Measurements from ENCODE around the gene TYMS.

The TYMS gene

DNA sequence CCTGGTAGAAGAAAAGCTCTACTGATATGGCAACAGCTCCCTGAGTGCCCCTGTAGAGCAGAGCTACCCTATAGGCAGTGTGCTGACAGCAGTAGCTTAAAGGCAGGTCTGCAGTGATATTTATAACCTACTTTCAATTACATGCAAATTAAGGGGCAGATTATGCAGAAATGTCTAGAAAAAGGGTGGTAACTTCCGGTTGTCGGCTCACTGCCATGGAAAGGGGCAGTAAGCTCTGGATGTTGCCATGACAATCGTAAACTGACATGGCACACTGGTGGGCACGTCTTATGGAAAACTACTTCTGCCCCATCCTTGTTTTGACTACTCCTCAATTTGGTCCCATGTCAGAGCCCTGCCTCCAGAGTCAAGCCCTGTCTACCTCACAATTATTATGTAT is 2.9 kb upstream of the TYMS start:
- in situ Hi-C loops (cut with HindIII; ENCODE audit: low sequenced_read_pairs), result no loop called here
- no peak overlapping the region for H3K4me3 ChIP-seq (ENCODE audit: low read depth, low read length)
- TF ChIP-seq, protein P1, sequence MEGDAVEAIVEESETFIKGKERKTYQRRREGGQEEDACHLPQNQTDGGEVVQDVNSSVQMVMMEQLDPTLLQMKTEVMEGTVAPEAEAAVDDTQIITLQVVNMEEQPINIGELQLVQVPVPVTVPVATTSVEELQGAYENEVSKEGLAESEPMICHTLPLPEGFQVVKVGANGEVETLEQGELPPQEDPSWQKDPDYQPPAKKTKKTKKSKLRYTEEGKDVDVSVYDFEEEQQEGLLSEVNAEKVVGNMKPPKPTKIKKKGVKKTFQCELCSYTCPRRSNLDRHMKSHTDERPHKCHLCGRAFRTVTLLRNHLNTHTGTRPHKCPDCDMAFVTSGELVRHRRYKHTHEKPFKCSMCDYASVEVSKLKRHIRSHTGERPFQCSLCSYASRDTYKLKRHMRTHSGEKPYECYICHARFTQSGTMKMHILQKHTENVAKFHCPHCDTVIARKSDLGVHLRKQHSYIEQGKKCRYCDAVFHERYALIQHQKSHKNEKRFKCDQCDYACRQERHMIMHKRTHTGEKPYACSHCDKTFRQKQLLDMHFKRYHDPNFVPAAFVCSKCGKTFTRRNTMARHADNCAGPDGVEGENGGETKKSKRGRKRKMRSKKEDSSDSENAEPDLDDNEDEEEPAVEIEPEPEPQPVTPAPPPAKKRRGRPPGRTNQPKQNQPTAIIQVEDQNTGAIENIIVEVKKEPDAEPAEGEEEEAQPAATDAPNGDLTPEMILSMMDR (IDR thresholded peaks at IDR 0.05; ENCODE audit: low read depth, low read length), result no peak
- no peak for DNase-seq (ENCODE audit: low read depth, low spot score)

DNA sequence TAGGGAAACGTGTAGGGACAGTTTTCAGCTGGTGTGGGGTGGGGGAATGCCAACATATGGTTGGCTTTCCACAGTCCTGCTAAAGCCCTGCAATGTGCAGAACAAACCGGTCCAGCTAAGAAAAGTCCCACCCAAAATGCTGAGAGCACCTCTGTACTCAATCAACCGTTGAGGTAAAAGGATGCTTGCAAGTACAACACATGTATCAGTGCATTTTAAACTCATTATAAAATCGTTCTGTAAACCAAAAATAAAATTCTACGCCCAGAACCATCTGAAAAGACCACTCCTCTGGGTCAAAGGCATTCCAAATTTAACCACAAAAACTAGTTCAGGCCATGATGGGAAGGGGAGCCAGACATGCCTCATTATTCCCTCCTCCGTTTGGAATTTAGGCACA is 2.0 kb upstream of the TYMS start:
- H3K4me3 ChIP-seq (ENCODE audit: low read depth, low read length), result no peak overlapping the region
- in situ Hi-C loops (cut with HindIII; ENCODE audit: low sequenced_read_pairs), result no loop called here
- DNase-seq (ENCODE audit: low read depth, low spot score), result no peak
- TF ChIP-seq, protein P1 (IDR thresholded peaks at IDR 0.05; ENCODE audit: low read depth, low read length), result no peak

DNA sequence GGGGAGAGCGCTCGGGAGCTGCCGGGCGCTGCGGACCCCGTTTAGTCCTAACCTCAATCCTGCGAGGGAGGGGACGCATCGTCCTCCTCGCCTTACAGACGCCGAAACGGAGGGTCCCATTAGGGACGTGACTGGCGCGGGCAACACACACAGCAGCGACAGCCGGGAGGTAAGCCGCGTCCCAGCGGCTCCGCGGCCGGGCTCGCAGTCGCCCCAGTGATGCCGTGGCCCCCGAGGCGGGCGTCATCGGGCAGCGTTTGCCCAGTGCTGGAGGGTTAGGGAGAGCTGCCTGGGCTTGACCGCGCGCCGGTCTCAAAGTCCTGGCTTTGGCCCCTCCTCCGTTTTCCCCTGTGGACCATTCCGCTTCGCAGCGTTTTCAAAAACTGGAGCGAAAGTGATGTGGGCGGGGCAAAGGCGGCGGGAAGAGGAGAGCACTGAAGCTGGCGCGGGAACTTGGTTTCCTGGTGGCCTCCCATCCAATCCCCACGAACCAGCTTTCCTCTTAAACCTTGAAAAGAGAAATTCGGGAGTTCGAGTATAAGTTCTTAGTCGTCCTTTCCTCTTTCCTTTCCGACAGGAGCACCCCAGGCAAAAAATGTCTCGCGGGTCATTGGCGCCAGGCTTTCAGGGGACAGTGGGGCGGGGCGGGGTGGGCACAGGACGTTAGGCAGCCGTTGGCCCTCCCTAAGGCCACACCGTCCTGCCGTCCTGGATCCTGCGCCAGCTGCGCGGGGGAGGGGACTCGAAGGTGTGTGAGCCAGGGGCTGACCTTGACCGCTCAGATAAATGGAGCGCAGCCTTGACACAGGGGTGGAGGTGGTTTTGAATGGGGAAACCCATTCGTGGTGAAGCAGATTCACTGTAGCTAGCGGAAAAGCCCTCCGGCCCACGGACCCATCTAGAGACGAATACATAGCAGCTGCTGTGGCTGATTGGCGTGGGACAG is 821 bp downstream of the TYMS start:
- peak; percentile 89 for DNase-seq (ENCODE audit: low read depth, low spot score)
- TF ChIP-seq, protein P1 (IDR thresholded peaks at IDR 0.05; ENCODE audit: low read depth, low read length), result no peak
- peak overlapping the region; percentile 69 for H3K4me3 ChIP-seq (ENCODE audit: low read depth, low read length)
- in situ Hi-C loops (cut with HindIII; ENCODE audit: low sequenced_read_pairs), result no loop called here

DNA sequence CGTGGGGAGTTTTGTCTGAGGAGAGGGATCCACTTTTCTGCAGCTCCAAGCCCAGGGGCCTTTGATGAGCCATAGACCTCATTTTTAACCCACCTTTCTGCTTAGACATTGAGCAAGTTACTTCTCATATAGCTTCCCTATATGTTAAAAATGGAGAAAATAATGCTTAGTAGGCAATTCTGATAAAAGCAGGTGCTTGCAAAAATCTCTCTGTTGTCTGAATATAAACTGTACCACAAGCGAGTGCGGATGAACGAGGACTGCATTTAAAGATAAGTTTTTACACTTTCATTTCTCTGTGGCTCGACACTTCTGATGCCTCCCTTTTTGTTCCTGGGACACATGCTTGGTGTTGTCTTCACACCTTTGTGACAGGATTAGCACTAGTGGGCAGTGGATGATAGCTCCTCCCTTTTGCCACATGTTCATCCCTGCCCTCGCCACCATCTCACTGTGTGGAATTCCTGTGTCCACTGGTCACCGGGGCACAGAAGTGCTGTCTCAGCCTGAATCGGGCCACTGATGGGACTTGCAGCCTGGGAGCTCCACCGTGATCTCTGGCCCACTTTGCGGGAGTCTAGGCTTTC is 1.6 kb downstream of the TYMS start:
- peak overlapping the region; percentile 69 for H3K4me3 ChIP-seq (ENCODE audit: low read depth, low read length)
- DNase-seq (ENCODE audit: low read depth, low spot score), result no peak
- TF ChIP-seq, protein P1 (IDR thresholded peaks at IDR 0.05; ENCODE audit: low read depth, low read length), result no peak
- in situ Hi-C loops (cut with HindIII; ENCODE audit: low sequenced_read_pairs), result no loop called here

DNA sequence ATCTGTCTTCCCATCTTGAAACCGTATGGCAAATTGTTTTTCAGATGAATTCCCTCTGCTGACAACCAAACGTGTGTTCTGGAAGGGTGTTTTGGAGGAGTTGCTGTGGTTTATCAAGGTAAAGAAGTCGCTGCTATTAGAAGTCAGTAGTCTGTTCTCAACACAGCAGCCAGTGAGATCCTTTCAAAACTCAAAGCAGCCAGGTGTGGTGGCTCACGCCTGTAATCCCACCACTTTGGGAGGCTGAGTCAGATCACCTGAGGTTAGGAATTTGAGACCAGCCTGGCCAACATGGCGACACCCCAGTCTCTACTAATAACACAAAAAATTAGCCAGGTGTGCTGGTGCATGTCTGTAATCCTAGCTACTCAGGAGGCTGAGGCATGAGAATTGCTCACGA is 2.1 kb downstream of the TYMS start:
- in situ Hi-C loops (cut with HindIII; ENCODE audit: low sequenced_read_pairs), result no loop called here
- H3K4me3 ChIP-seq (ENCODE audit: low read depth, low read length), result no peak overlapping the region
- no peak for DNase-seq (ENCODE audit: low read depth, low spot score)
- TF ChIP-seq, protein P1 (IDR thresholded peaks at IDR 0.05; ENCODE audit: low read depth, low read length), result no peak

DNA sequence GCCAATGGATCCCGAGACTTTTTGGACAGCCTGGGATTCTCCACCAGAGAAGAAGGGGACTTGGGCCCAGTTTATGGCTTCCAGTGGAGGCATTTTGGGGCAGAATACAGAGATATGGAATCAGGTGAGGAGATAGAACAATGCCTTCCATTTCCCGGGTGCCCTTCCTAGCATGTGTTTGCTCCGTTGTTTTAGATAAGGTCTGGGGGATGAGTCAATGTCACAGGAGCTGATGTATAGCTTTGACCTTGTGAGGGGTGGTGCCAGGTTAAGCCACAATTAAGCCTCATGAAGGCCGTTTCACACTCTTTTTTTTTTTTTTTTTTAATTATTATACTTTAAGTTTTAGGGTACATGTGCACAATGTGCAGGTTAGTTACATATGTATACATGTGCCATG is 4.7 kb downstream of the TYMS start:
- DNase-seq (ENCODE audit: low read depth, low spot score), result no peak
- in situ Hi-C loops (cut with HindIII; ENCODE audit: low sequenced_read_pairs), result no loop called here
- TF ChIP-seq, protein P1 (IDR thresholded peaks at IDR 0.05; ENCODE audit: low read depth, low read length), result no peak
- H3K4me3 ChIP-seq (ENCODE audit: low read depth, low read length), result no peak overlapping the region

Data from astrocyte of the spinal cord (primary cell).